ENCODE data around the gene RSAD2. TPM values are rescaled to one million over a fixed set of nuclear protein-coding genes. Genes with fewer than 3 reads are reported as not detected.

RSAD2 gene
- total RNA-seq, 1 donor from 2014 or later, result 0.53 TPM

- DNase-seq (ENCODE audit: low read depth), result no peak
- TF ChIP-seq, protein P1, sequence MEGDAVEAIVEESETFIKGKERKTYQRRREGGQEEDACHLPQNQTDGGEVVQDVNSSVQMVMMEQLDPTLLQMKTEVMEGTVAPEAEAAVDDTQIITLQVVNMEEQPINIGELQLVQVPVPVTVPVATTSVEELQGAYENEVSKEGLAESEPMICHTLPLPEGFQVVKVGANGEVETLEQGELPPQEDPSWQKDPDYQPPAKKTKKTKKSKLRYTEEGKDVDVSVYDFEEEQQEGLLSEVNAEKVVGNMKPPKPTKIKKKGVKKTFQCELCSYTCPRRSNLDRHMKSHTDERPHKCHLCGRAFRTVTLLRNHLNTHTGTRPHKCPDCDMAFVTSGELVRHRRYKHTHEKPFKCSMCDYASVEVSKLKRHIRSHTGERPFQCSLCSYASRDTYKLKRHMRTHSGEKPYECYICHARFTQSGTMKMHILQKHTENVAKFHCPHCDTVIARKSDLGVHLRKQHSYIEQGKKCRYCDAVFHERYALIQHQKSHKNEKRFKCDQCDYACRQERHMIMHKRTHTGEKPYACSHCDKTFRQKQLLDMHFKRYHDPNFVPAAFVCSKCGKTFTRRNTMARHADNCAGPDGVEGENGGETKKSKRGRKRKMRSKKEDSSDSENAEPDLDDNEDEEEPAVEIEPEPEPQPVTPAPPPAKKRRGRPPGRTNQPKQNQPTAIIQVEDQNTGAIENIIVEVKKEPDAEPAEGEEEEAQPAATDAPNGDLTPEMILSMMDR (IDR thresholded peaks at IDR 0.05; ENCODE audit: insufficient read depth, low read length, severe bottlenecking), result no peak
- H3K4me3 ChIP-seq (ENCODE audit: low read depth, low read length), result no peak overlapping the region
- H3K27me3 ChIP-seq (ENCODE audit: control insufficient read depth, insufficient read depth, low read length), result no peaks in the 10 kb centered on the region
- FAIRE-seq, result no peak
- H3K36me3 ChIP-seq (ENCODE audit: control insufficient read depth, insufficient read depth, low read length), result no peaks in the 10 kb centered on the region
Measured at GRCh38 chr2:6874032-6874431, 3.5 kb upstream of the RSAD2 start.

DNA sequence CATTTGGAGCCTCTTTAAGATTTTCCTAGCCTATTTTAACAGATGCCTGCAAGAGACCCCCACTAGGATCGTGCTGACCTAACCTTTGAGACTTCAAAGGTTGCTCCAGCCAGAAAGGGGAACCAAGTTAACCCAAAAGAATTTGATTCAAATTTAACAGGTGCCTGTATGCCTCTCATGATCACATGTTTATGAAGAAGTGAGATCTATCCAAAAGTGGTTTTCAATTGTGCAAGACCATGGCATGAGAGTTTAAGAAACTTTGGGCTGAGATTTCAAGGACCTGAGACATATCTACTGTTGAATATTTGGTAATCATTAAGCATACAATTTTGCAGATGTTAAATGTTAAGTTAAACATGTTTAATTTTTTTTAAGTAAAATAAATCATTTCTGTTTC lies 1.3 kb upstream of the RSAD2 start:
- TF ChIP-seq, protein P1 (IDR thresholded peaks at IDR 0.05; ENCODE audit: insufficient read depth, low read length, severe bottlenecking), result no peak
- FAIRE-seq (no peak), DNase-seq (ENCODE audit: low read depth) (no peak)
- no peaks in the 10 kb centered on the region for H3K27me3 ChIP-seq (ENCODE audit: control insufficient read depth, insufficient read depth, low read length)
- H3K36me3 ChIP-seq (ENCODE audit: control insufficient read depth, insufficient read depth, low read length), result no peaks in the 10 kb centered on the region
- H3K4me3 ChIP-seq (ENCODE audit: low read depth, low read length), result no peak overlapping the region

- FAIRE-seq (no peak), DNase-seq (ENCODE audit: low read depth) (no peak)
- no peaks in the 10 kb centered on the region for H3K36me3 ChIP-seq (ENCODE audit: control insufficient read depth, insufficient read depth, low read length)
- H3K27me3 ChIP-seq (ENCODE audit: control insufficient read depth, insufficient read depth, low read length), result no peaks in the 10 kb centered on the region
- H3K4me3 ChIP-seq (ENCODE audit: low read depth, low read length), result no peak overlapping the region
- TF ChIP-seq, protein P1 (IDR thresholded peaks at IDR 0.05; ENCODE audit: insufficient read depth, low read length, severe bottlenecking), result no peak
Measured at GRCh38 chr2:6878549-6878948, 972 bp downstream of the RSAD2 start.

DNA sequence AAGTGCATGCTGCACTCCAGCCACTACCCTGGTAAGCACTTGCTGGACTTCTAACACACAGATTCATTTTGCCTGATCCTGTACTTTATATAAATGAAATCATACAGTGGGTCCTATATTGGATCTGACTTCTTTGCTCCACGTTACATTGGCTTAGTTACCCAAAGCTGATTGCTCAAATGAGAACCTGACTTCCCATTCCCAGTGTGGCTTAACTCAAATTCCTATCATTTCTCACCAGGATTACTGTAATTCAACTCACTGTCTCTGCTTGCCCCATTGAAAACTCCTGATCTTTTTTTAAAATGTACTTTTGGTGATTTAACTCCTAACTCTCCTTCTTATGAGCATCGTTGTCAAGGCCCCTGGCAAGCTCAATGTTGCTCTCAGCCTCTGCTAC lies 1.4 kb downstream of the RSAD2 start:
- H3K27me3 ChIP-seq (ENCODE audit: control insufficient read depth, insufficient read depth, low read length), result no peaks in the 10 kb centered on the region
- H3K36me3 ChIP-seq (ENCODE audit: control insufficient read depth, insufficient read depth, low read length), result no peaks in the 10 kb centered on the region
- no peak for DNase-seq (ENCODE audit: low read depth)
- TF ChIP-seq, protein P1 (IDR thresholded peaks at IDR 0.05; ENCODE audit: insufficient read depth, low read length, severe bottlenecking), result no peak
- FAIRE-seq, result no peak
- H3K4me3 ChIP-seq (ENCODE audit: low read depth, low read length), result no peak overlapping the region

- DNase-seq (ENCODE audit: low read depth) (no peak), FAIRE-seq (no peak)
- no peaks in the 10 kb centered on the region for H3K27me3 ChIP-seq (ENCODE audit: control insufficient read depth, insufficient read depth, low read length)
- TF ChIP-seq, protein P1 (IDR thresholded peaks at IDR 0.05; ENCODE audit: insufficient read depth, low read length, severe bottlenecking), result no peak
- H3K36me3 ChIP-seq (ENCODE audit: control insufficient read depth, insufficient read depth, low read length), result no peaks in the 10 kb centered on the region
- H3K4me3 ChIP-seq (ENCODE audit: low read depth, low read length), result no peak overlapping the region
Measured at GRCh38 chr2:6880200-6880733, 2.7 kb downstream of the RSAD2 start.

- FAIRE-seq (no peak), DNase-seq (ENCODE audit: low read depth) (no peak)
- Histone ChIP-seq H3K27me3 (ENCODE audit: control insufficient read depth, insufficient read depth, low read length) (no peaks in the 10 kb centered on the region), H3K4me3 (ENCODE audit: low read depth, low read length) (no peak overlapping the region), H3K36me3 (ENCODE audit: control insufficient read depth, insufficient read depth, low read length) (no peaks in the 10 kb centered on the region)
- TF ChIP-seq, protein P1 (IDR thresholded peaks at IDR 0.05; ENCODE audit: insufficient read depth, low read length, severe bottlenecking), result no peak
Measured at GRCh38 chr2:6881046-6881445, 3.5 kb downstream of the RSAD2 start.

All from bronchial epithelial cell (primary cell).